GM12864 (cell line): ENCODE data around the gene TP53RK.

Source experiments
- DNase-seq: peaks from one replicate; pipeline ENCODE4 v3.0.0-alpha.2; 2011; ENCODE audit warnings: low read depth
- H3K4me3 ChIP-seq: 2 replicates; pipeline ENCODE4 v1.5.1; 2011; ENCODE audit warnings: mild to moderate bottlenecking, low read depth, low read length, control low read depth
- CTCF ChIP-seq: IDR thresholded peaks from 2 replicates; pipeline ENCODE4 v1.5.1; 2011; ENCODE audit warnings: low read depth, mild to moderate bottlenecking, moderate library complexity, low read length, control low read depth, inconsistent platforms; ENCODE audit errors: missing control alignments

Gene TP53RK

DNA sequence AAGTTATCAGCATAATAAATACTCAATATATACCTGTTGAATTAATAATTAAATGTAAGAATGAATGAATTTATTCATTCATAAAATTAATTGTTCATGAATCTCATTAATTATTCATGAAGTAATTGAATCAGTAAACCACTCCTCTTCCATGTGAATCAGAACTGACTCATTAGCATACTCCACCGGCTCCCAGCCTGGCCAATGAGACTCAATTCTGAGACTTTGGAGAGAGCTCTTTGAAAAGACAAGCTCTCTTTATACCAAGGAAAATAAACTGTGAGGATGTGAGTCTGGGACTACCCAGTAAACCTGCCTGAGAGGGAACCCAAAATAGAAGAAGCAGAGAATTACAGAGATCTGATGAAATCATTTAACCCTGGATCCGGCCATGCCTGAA lies 11.8 kb upstream of the TP53RK start:
- H3K4me3 ChIP-seq = no peak overlapping the region
- no peak for DNase-seq

DNA sequence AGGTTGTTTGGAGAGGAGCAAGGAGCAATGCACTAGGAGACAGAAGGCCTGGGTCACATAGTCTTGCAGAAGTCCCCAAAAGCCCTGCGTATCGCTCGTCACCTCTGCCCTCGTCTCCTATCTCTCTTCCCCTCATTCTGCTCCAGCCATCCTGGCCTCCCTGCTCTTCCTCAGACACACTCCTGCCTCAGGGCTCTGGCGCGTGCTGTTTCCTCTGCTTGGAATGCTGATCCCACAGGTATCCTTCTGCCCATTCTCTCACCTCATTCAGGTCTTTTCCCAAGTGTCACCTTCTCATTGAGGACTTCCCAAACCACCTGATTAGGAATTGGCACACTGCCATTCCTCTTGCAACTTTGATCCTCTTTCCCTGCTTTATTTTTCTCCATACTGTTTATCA lies 11.2 kb upstream of the TP53RK start:
- DNase-seq = no peak
- no peak for TF ChIP-seq CTCF
- no peak overlapping the region for H3K4me3 ChIP-seq

More for the DNA sequence above, 11.8 kb upstream of the TP53RK start:
- no peak for TF ChIP-seq CTCF

DNA sequence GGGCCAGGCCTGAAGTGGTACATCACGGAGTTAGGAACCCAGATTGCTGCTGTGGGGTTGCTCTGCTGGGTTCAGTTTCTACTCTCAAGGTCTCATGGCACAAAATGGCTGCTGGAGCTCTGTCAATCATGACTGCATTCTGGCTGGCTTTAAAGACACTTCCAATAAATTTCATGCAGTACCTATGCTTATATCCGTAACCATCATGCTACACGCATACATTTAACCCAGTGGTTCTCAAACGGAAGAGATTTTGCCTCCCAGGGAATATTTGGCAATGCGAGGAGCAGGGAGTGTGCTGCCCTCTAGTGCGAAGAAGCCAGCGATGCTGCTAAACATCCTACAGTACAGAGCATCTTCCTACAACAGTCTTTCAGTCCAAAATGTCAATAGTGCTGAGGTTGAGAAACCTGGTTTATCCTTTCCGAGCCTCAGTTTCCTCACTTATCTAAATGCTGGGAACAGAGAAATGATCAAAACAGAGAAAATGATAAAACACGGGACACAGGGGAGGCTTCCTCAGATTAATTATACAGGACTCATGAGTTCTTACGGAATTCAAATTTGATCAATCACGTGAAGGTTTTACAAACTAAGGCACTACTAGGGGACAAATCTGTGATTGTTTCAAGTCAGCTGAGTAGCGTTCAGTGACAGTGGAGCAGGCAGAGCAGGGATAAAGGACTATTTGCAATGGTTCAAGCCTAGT lies 10.6 kb upstream of the TP53RK start:
- no peak overlapping the region for H3K4me3 ChIP-seq
- TF ChIP-seq CTCF = peak; percentile 58
- no peak for DNase-seq

DNA sequence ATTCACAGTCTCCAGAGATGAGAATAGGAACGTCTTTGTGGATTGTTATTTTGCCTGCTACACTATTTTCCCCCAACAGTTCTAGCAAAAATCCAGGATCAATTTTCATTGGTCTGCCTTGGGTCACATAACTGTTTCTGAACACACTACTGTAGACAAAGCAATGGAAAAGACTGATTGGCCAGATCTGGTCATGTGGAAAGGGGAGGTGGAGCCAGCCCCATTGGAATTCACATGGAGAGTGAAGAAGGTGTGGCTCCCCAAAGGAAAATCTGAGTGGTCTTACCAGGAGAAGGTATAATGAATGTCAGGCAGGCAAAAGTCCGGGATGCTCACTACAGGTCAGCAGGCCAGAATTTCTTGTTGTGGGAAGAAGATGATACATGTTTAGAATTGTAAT lies 9.5 kb upstream of the TP53RK start:
- TF ChIP-seq CTCF = no peak

DNA sequence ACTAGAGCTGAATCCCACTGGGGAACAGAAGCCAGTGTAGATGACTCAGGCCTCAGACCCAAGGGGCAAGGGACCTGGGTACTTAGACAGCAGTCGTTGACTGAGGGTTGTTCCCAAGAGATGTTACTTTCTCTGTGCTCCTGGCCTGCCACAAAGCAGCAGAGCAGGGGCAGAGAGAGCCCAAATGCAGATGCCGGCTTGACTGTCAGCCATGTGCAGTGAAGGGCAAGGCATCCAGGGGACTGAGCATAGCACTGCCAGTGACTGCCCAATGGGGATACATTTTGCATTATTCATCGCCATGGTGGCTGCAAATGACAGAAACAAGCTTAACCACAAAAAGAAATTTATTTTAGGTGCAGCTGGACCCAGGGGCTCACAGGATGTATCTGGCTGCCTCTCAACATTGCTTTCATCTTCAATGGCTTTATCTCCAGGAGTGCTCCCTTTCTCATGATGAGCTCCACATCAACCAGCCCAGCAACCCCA lies 7.6 kb upstream of the TP53RK start:
- no peak for DNase-seq
- TF ChIP-seq CTCF = no peak
- no peak overlapping the region for H3K4me3 ChIP-seq

More for the DNA sequence above, 9.5 kb upstream of the TP53RK start:
- no peak overlapping the region for H3K4me3 ChIP-seq
- DNase-seq = no peak

- DNase-seq = no peak
- H3K4me3 ChIP-seq = no peak overlapping the region
- TF ChIP-seq CTCF = no peak
These were observed 6.6 kb upstream of the TP53RK start for GRCh38 chr20:46695892-46696291.

DNA sequence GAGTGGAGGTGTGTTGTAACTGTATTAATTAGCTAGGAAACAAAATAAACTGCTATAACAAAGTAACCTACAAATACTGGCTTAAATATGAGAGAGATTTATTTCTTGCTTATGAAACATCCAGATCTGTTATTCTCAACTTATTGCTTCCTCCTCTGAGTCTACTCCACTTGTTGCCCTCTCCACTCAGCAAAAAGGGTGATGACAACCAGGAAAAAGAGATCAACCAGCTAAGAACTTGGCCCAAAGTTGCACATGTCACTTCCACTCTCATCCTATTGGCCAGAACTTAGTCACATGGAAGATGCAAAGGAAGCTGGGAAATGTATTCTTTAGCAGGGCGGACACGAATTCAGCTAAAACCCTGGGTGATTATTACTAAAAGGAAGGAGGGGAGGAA lies 5.2 kb upstream of the TP53RK start:
- TF ChIP-seq CTCF = no peak
- DNase-seq = peak; percentile 45
- no peak overlapping the region for H3K4me3 ChIP-seq
